HG03097 (cell line): Measurements from ENCODE around the gene ICE2.

Experiments used
- ATAC-seq: cut with Tn5 transposase; IDR thresholded peaks from one replicate; pipeline ENCODE4 v1.9.1; 2021; ENCODE audit not compliant: unreplicated experiment, low FRiP score

Gene ICE2

GRCh38 chr15:60392601-60392985, 86.3 kb downstream of the ICE2 start:
- no peak for ATAC-seq

- no peak for ATAC-seq
These were observed 87.1 kb downstream of the ICE2 start for GRCh38 chr15:60391722-60392315.

- ATAC-seq, result no peak
These were observed 88.0 kb downstream of the ICE2 start for GRCh38 chr15:60390871-60391501.

- no peak for ATAC-seq
These were observed 88.7 kb downstream of the ICE2 start for GRCh38 chr15:60390231-60390630.

GRCh38 chr15:60389261-60390077, 89.5 kb downstream of the ICE2 start:
- ATAC-seq, result peak; percentile 54

- ATAC-seq, result no peak
These were observed 91.6 kb downstream of the ICE2 start for GRCh38 chr15:60387321-60387720.

GRCh38 chr15:60386615-60387014, 92.3 kb downstream of the ICE2 start:
- ATAC-seq, result no peak

GRCh38 chr15:60385620-60386552, 93.1 kb downstream of the ICE2 start:
- no peak for ATAC-seq

GRCh38 chr15:60384526-60385126, 94.3 kb downstream of the ICE2 start:
- ATAC-seq, result no peak

- ATAC-seq, result no peak
These were observed 94.9 kb downstream of the ICE2 start for GRCh38 chr15:60384053-60384452.

GRCh38 chr15:60382773-60383674, 95.9 kb downstream of the ICE2 start:
- no peak for ATAC-seq

- no peak for ATAC-seq
These were observed 97.7 kb downstream of the ICE2 start for GRCh38 chr15:60381148-60381788.

GRCh38 chr15:60379525-60380274, 99.2 kb downstream of the ICE2 start:
- no peak for ATAC-seq

- no peak for ATAC-seq
These were observed 99.8 kb downstream of the ICE2 start for GRCh38 chr15:60379185-60379524.

GRCh38 chr15:60376677-60377095, 102.3 kb downstream of the ICE2 start:
- no peak for ATAC-seq

GRCh38 chr15:60375306-60375705, 103.6 kb downstream of the ICE2 start:
- ATAC-seq, result no peak

GRCh38 chr15:60374628-60375081, 104.3 kb downstream of the ICE2 start:
- ATAC-seq, result no peak

GRCh38 chr15:60374209-60374608, 104.7 kb downstream of the ICE2 start:
- ATAC-seq, result no peak
